Upper lobe of left lung (tissue), 4 donors: Measurements from ENCODE around the gene RFTN1.

Experiments used
- EP300 ChIP-seq, 4 donors: sonication (generic); formaldehyde crosslinking; IDR thresholded peaks; one replicate each; pipeline ENCODE4 v1.5.1; 2017; ENCODE audit warnings: antibody characterized with exemption in 4 of 4, control low read depth in 2 of 4
- POLR2A ChIP-seq, 4 donors: fragments of 450-650 bp; IDR thresholded peaks; one replicate each; pipeline ENCODE4 v1.5.1; 2016 to 2017; ENCODE audit warnings: antibody characterized with exemption in 4 of 4, mild to moderate bottlenecking in 2 of 4
- POLR2AphosphoS5 ChIP-seq, 2 donors: sonication (generic); formaldehyde crosslinking; IDR thresholded peaks; one replicate each; pipeline ENCODE4 v1.5.1; 2017; ENCODE audit warnings: antibody characterized with exemption in 2 of 2
- TF ChIP-seq, protein P1 (sequence below), 6 experiments: fragments of 450-650 bp in 4 of 6; fragments of 200-600 bp in 2 of 6; sonication (generic) in 2 of 6; IDR thresholded peaks; one replicate each; pipeline ENCODE4 v1.5.1; 2016 to 2019; ENCODE audit warnings: antibody characterized with exemption in 6 of 6

DNA sequence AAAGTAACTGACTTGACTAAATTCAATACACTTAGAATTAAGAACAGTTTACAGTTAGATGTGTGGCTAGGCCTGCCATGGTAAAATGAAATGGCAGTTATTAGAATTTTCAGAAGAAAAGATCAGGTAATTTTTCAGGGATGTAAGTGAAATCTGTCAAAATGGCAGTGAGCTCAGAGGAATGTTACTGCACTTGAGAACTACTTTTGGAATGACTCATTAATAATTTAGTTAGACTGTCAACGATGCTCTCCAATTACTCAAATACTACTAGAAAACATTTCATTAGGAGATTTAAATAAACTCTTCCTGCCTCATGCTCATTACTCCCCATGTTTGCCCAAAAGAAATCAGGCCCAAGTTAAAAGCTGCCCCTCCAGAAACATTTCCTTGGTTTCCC is 84.4 kb downstream of the RFTN1 start:
- TF ChIP-seq, protein P1, sequence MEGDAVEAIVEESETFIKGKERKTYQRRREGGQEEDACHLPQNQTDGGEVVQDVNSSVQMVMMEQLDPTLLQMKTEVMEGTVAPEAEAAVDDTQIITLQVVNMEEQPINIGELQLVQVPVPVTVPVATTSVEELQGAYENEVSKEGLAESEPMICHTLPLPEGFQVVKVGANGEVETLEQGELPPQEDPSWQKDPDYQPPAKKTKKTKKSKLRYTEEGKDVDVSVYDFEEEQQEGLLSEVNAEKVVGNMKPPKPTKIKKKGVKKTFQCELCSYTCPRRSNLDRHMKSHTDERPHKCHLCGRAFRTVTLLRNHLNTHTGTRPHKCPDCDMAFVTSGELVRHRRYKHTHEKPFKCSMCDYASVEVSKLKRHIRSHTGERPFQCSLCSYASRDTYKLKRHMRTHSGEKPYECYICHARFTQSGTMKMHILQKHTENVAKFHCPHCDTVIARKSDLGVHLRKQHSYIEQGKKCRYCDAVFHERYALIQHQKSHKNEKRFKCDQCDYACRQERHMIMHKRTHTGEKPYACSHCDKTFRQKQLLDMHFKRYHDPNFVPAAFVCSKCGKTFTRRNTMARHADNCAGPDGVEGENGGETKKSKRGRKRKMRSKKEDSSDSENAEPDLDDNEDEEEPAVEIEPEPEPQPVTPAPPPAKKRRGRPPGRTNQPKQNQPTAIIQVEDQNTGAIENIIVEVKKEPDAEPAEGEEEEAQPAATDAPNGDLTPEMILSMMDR (IDR thresholded peaks at IDR 0.05), result no peak
- no peak for TF ChIP-seq POLR2A (IDR thresholded peaks at IDR 0.05)
- no peak for TF ChIP-seq EP300 (IDR thresholded peaks at IDR 0.05)
- TF ChIP-seq POLR2AphosphoS5 (IDR thresholded peaks at IDR 0.05), result no peak
